T-helper 22 cell (primary cell): Measurements from ENCODE around the gene MTCL3.

Experiments used
- DNase-seq: peaks from one replicate; pipeline ENCODE4 v3.0.0-alpha.2; 2020; ENCODE audit warnings: low read depth

Gene MTCL3

GRCh38 chr6:127518710-127519468 is at the start of gene MTCL3:
Gene MTCL3, minus strand, starts transcription at chr6:127519335.
- no peak for DNase-seq

GRCh38 chr6:127567476-127567875 is 48.3 kb upstream of the MTCL3 start:
- DNase-seq = no peak

- no peak for DNase-seq
Measured at GRCh38 chr6:127566651-127567050, 47.5 kb upstream of the MTCL3 start.

- DNase-seq = no peak
Measured at GRCh38 chr6:127566119-127566518, 47.0 kb upstream of the MTCL3 start.

GRCh38 chr6:127564761-127565160 is 45.6 kb upstream of the MTCL3 start:
- no peak for DNase-seq

GRCh38 chr6:127561660-127562059 is 42.5 kb upstream of the MTCL3 start:
- no peak for DNase-seq

- no peak for DNase-seq
Measured at GRCh38 chr6:127554435-127555006, 35.4 kb upstream of the MTCL3 start.

GRCh38 chr6:127550403-127550802 is 31.3 kb upstream of the MTCL3 start:
- DNase-seq = no peak

GRCh38 chr6:127547904-127548649 is 28.9 kb upstream of the MTCL3 start:
- DNase-seq = no peak

- no peak for DNase-seq
Measured at GRCh38 chr6:127547215-127547614, 28.1 kb upstream of the MTCL3 start.

- DNase-seq = no peak
Measured at GRCh38 chr6:127539272-127539671, 20.1 kb upstream of the MTCL3 start.

GRCh38 chr6:127538750-127539264 is 19.7 kb upstream of the MTCL3 start:
- no peak for DNase-seq

GRCh38 chr6:127533736-127534135 is 14.6 kb upstream of the MTCL3 start:
- DNase-seq = no peak

- no peak for DNase-seq
Measured at GRCh38 chr6:127533011-127533410, 13.9 kb upstream of the MTCL3 start.

- no peak for DNase-seq
Measured at GRCh38 chr6:127522714-127523113, 3.6 kb upstream of the MTCL3 start.

- DNase-seq = no peak
Measured at GRCh38 chr6:127520066-127520465, 931 bp upstream of the MTCL3 start.

- DNase-seq = no peak
Measured at GRCh38 chr6:127519469-127519785, 292 bp upstream of the MTCL3 start.

GRCh38 chr6:127518191-127518709 is 885 bp downstream of the MTCL3 start:
- DNase-seq = no peak

GRCh38 chr6:127517693-127518092 is 1.4 kb downstream of the MTCL3 start:
- DNase-seq = no peak

GRCh38 chr6:127516662-127517273 is 2.4 kb downstream of the MTCL3 start:
- peak; percentile 15 for DNase-seq

- DNase-seq = peak; percentile 68
Measured at GRCh38 chr6:127515794-127516661, 3.1 kb downstream of the MTCL3 start.
